ENCODE data around the gene CABP1. TPM values are rescaled to one million over a fixed set of nuclear protein-coding genes. Genes with fewer than 3 reads are reported as not detected.

Gene CABP1
- total RNA-seq, 1 experiment from 2014 or later = 3.0 TPM

DNA sequence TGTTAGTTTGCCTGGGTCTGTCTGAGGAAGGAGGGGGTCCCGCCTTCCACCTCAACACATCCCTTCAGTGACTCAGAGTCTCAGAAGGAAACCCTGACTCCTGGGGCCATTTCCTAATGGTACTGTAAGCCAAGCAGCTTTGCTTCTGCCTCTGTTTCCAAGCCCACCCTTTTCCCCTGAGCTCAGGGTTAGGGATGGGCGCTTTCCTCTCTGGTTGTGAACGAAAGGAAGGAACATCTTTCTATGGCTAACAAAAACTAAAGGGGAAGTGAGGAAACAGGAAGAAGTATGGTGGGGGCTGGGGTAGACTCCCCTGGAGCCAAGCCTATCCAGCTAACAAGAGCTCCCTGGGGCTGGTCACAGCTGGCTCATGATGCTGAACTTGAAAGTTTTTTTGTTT is 58.2 kb downstream of the CABP1 start:
- H3K79me2 ChIP-seq (ENCODE audit: insufficient read depth, low read length) = no peaks in the 10 kb centered on the region
- no peaks in the 10 kb centered on the region for H3K9me3 ChIP-seq (ENCODE audit: control insufficient read depth, low read depth, low read length)
- no peak overlapping the region for H3K9ac ChIP-seq (ENCODE audit: extremely low read depth, insufficient read length, low read length)
- no peak overlapping the region for H2BK20ac ChIP-seq (ENCODE audit: low read depth, low read length, poor library complexity, severe bottlenecking)
- no peak overlapping the region for H2AK5ac ChIP-seq (ENCODE audit: insufficient read length, low read length)
- no peak overlapping the region for H3K23ac ChIP-seq (ENCODE audit: insufficient read length, low read depth, low read length)
- no peak overlapping the region for H3K27ac ChIP-seq (ENCODE audit: insufficient read length, low read depth, low read length)
- no peaks in the 10 kb centered on the region for H3K4me1 ChIP-seq (ENCODE audit: insufficient read depth, low read length)
- Mint-ChIP-seq H3K9me3 (no peaks in the 10 kb centered on the region), H3K4me1 (peaks cover 11% of the 10 kb centered on the region in 2 experiments), H3K4me3 (no peak overlapping the region), H3K27me3 (ENCODE audit: low read depth) (no peaks in the 10 kb centered on the region), H3K36me3 (ENCODE audit: insufficient read depth in 1 of 3, low read depth in 3 of 3) (peaks cover 52 to 90% (median 78%) of the 10 kb centered on the region in 3 experiments; a peak in 6 of 7 replicates), H3K27ac (no peak overlapping the region; a peak in 1 of 7 replicates)
- H2BK15ac ChIP-seq (ENCODE audit: low read depth, low read length) = no peak overlapping the region
- H4K91ac ChIP-seq (ENCODE audit: insufficient read length, low read depth, low read length) = no peak overlapping the region
- H3K14ac ChIP-seq (ENCODE audit: insufficient read depth, low read length) = no peak overlapping the region
- no CpG with 5 or more reads among the region's 3 CpGs for WGBS (ENCODE audit: extremely low coverage, insufficient read length, low lambda C conversion rate)
- TF ChIP-seq, protein P1, sequence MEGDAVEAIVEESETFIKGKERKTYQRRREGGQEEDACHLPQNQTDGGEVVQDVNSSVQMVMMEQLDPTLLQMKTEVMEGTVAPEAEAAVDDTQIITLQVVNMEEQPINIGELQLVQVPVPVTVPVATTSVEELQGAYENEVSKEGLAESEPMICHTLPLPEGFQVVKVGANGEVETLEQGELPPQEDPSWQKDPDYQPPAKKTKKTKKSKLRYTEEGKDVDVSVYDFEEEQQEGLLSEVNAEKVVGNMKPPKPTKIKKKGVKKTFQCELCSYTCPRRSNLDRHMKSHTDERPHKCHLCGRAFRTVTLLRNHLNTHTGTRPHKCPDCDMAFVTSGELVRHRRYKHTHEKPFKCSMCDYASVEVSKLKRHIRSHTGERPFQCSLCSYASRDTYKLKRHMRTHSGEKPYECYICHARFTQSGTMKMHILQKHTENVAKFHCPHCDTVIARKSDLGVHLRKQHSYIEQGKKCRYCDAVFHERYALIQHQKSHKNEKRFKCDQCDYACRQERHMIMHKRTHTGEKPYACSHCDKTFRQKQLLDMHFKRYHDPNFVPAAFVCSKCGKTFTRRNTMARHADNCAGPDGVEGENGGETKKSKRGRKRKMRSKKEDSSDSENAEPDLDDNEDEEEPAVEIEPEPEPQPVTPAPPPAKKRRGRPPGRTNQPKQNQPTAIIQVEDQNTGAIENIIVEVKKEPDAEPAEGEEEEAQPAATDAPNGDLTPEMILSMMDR (conservative IDR thresholded peaks at IDR 0.05) = no peak
- no peak overlapping the region for H3K4me2 ChIP-seq (ENCODE audit: insufficient read depth, insufficient read length, low read length)
- no peak overlapping the region for H2BK120ac ChIP-seq (ENCODE audit: low read depth, low read length, poor library complexity, severe bottlenecking)
- no peak overlapping the region for H3K4ac ChIP-seq (ENCODE audit: low read depth, low read length)
- H2BK5ac ChIP-seq (ENCODE audit: insufficient read length, low read length) = no peak overlapping the region
- no peak overlapping the region for H3T11ph ChIP-seq (ENCODE audit: low read length)
- H4K5ac ChIP-seq (ENCODE audit: insufficient read length, low read depth, low read length) = no peak overlapping the region
- H2AFZ ChIP-seq (ENCODE audit: low read length) = no peak overlapping the region
- H4K8ac ChIP-seq (replicated peaks; ENCODE audit: insufficient read length, low read depth, low read length) = no peak overlapping the region
- no peaks in the 10 kb centered on the region for H3K79me1 ChIP-seq (ENCODE audit: insufficient read depth, low read depth, low read length, poor library complexity, severe bottlenecking)
- no peak for DNase-seq
- H3K56ac ChIP-seq (ENCODE audit: insufficient read length, low read depth, low read length) = no peak overlapping the region
- no peaks in the 10 kb centered on the region for H4K20me1 ChIP-seq (ENCODE audit: control insufficient read depth, insufficient read depth, insufficient read length)
- no peaks in the 10 kb centered on the region for H3K23me2 ChIP-seq (ENCODE audit: insufficient read length, low read depth, low read length, poor library complexity, severe bottlenecking)
- H2BK12ac ChIP-seq (ENCODE audit: insufficient read length, low read depth, low read length) = no peak overlapping the region
- H3K27me3 ChIP-seq (ENCODE audit: insufficient read depth, low read length) = no peaks in the 10 kb centered on the region
- no peak overlapping the region for H3K18ac ChIP-seq (ENCODE audit: insufficient read length, low read depth, low read length)
